HTR-8/SVneo (cell line): ENCODE results near the gene PLEKHG4.

Experiments used
- DNase-seq: peaks from one replicate; pipeline ENCODE4 v3.0.0; 2011; ENCODE audit warnings: low spot score, mixed read lengths; ENCODE audit not compliant: insufficient read length
- FAIRE-seq: peaks from 2 replicates; lab custom pipeline; 2011; peaks lifted over from hg19 to GRCh38; lab: Jason Lieb, UNC

Gene PLEKHG4

GRCh38 chr16:67283039-67283825 lies 3.9 kb downstream of the PLEKHG4 start:
- no peak for DNase-seq
- peak; percentile 66 for FAIRE-seq

GRCh38 chr16:67283826-67284555 lies 4.7 kb downstream of the PLEKHG4 start:
- DNase-seq (no peak), FAIRE-seq (peak; percentile 31)

GRCh38 chr16:67284699-67285646 lies 5.6 kb downstream of the PLEKHG4 start:
- FAIRE-seq (peak; percentile 96), DNase-seq (peak; percentile 68)

GRCh38 chr16:67286441-67287235 lies 7.3 kb downstream of the PLEKHG4 start:
- no peak for FAIRE-seq
- no peak for DNase-seq

- FAIRE-seq, result no peak
- no peak for DNase-seq
Measured at GRCh38 chr16:67287960-67288359, 8.6 kb downstream of the PLEKHG4 start.

- no peak for FAIRE-seq
- DNase-seq, result no peak
Measured at GRCh38 chr16:67291461-67291860, 12.1 kb downstream of the PLEKHG4 start.

GRCh38 chr16:67294171-67294757 lies 14.9 kb downstream of the PLEKHG4 start:
- no peak for FAIRE-seq
- DNase-seq, result no peak

GRCh38 chr16:67294938-67295361 lies 15.6 kb downstream of the PLEKHG4 start:
- DNase-seq (no peak), FAIRE-seq (no peak)

- DNase-seq, result peak; percentile 62
- FAIRE-seq, result peak; percentile 81
Measured at GRCh38 chr16:67296420-67296819, 17.1 kb downstream of the PLEKHG4 start.

GRCh38 chr16:67298277-67298676 lies 18.9 kb downstream of the PLEKHG4 start:
- FAIRE-seq (no peak), DNase-seq (no peak)

GRCh38 chr16:67299269-67299668 lies 19.9 kb downstream of the PLEKHG4 start:
- no peak for DNase-seq
- no peak for FAIRE-seq

- FAIRE-seq (no peak), DNase-seq (no peak)
Measured at GRCh38 chr16:67301080-67301782, 21.9 kb downstream of the PLEKHG4 start.

GRCh38 chr16:67302076-67302475 lies 22.7 kb downstream of the PLEKHG4 start:
- FAIRE-seq (no peak), DNase-seq (no peak)

- DNase-seq (no peak), FAIRE-seq (no peak)
Measured at GRCh38 chr16:67302970-67303369, 23.6 kb downstream of the PLEKHG4 start.

- FAIRE-seq, result no peak
Measured at GRCh38 chr16:67304020-67304419, 24.7 kb downstream of the PLEKHG4 start.

GRCh38 chr16:67305216-67306071 lies 26.1 kb downstream of the PLEKHG4 start:
- no peak for FAIRE-seq

More at GRCh38 chr16:67304020-67304419, 24.7 kb downstream of the PLEKHG4 start:
- DNase-seq, result no peak

GRCh38 chr16:67310561-67310960 lies 31.2 kb downstream of the PLEKHG4 start:
- DNase-seq (no peak), FAIRE-seq (no peak)

More at GRCh38 chr16:67305216-67306071, 26.1 kb downstream of the PLEKHG4 start:
- DNase-seq, result no peak
